B cell (primary cell): Measurements from ENCODE around the gene PINLYP. TPM values are rescaled to one million over a fixed set of nuclear protein-coding genes. Genes with fewer than 3 reads are reported as not detected.

Experiments
- ATAC-seq: fragments of 200-7000 bp; cut with Tn5 transposase; one replicate; pipeline ENCODE4 v1.10.0; 2021; ENCODE audit warnings: low read depth, mild to moderate bottlenecking, moderate number of reproducible peaks, moderate library complexity
- CTCF ChIA-PET: fragments of 350-600 bp; sonication (Branson Sonifier 250); formaldehyde crosslinking; loops from one replicate; lab custom pipeline; 2021; ENCODE audit warnings: antibody characterized with exemption, inconsistent platforms; lab: Charles Lee
- POLR2A ChIA-PET: fragments of 350-600 bp; sonication (Branson Sonifier 250); formaldehyde crosslinking; loops from one replicate; lab custom pipeline; 2021; ENCODE audit warnings: antibody characterized with exemption; lab: Charles Lee
- DNase-seq: peaks from one replicate; pipeline ENCODE4 v3.0.0; 2013
- H2AFZ ChIP-seq: 2 replicates; pipeline ENCODE4 v1.6.1; 2012; ENCODE audit warnings: mild to moderate bottlenecking, low read depth, low read length; ENCODE audit not compliant: insufficient read depth, poor library complexity, severe bottlenecking
- H3K27ac ChIP-seq, 2 donors: 1 replicate in 1 of 2; 2 replicates in 1 of 2; pipeline ENCODE4 v1.5.1; 2012 to 2013; ENCODE audit warnings: low read length in 2 of 2, mild to moderate bottlenecking in 2 of 2, moderate library complexity in 1 of 2
- H3K27me3 ChIP-seq, 4 experiments: fragments of 200-600 bp in 1 of 4; sonication (generic) in 1 of 4; replicated peaks in 1 of 4; 1 replicate in 2 of 4; 2 replicates in 2 of 4; pipeline versions ENCODE4 v1.6.1 to v1.7.0; 2013 to 2016; ENCODE audit warnings: low read length in 3 of 4, mild to moderate bottlenecking in 2 of 4, mixed read lengths in 1 of 4, moderate library complexity in 1 of 4; ENCODE audit not compliant: insufficient read depth in 4 of 4, control insufficient read depth in 3 of 4; ENCODE audit errors: control extremely low read depth in 1 of 4
- H3K36me3 ChIP-seq, 2 experiments: replicated peaks in 1 of 2; 1 replicate in 1 of 2; 2 replicates in 1 of 2; pipeline versions ENCODE4 v1.6.1 to v1.7.1; 2013; ENCODE audit warnings: low read length in 1 of 2; ENCODE audit not compliant: insufficient read depth in 2 of 2, control insufficient read depth in 1 of 2; ENCODE audit errors: control extremely low read depth in 1 of 2, extremely low read depth in 1 of 2
- H3K4me1 ChIP-seq, 2 donors: fragments of 200-600 bp in 1 of 2; sonication (generic) in 1 of 2; 1 replicate in 1 of 2; 2 replicates in 1 of 2; pipeline versions ENCODE4 v1.5.1 to v1.6.1; 2013 to 2017; ENCODE audit warnings: low read length in 2 of 2; ENCODE audit not compliant: control insufficient read depth in 2 of 2, insufficient read depth in 2 of 2
- H3K4me2 ChIP-seq: replicated peaks from 2 replicates; pipeline ENCODE3; 2012; ENCODE audit warnings: mild to moderate bottlenecking, low read depth, low read length; ENCODE audit not compliant: poor library complexity, severe bottlenecking
- H3K4me3 ChIP-seq, 5 experiments: fragments of 200-600 bp in 1 of 5; sonication (generic) in 1 of 5; 1 replicate in 3 of 5; 2 replicates in 2 of 5; pipeline versions ENCODE4 v1.5.1 to v1.7.0; 2011 to 2016; ENCODE audit warnings: low read length in 4 of 5, mild to moderate bottlenecking in 4 of 5, low read depth in 2 of 5, control low read depth in 1 of 5, moderate library complexity in 1 of 5; ENCODE audit not compliant: insufficient read depth in 1 of 5; ENCODE audit errors: control extremely low read depth in 1 of 5, extremely low read depth in 1 of 5
- H3K79me2 ChIP-seq: fragments of 200-600 bp; sonication (generic); one replicate; pipeline ENCODE4 v1.6.0; 2016; ENCODE audit warnings: low read length; ENCODE audit not compliant: control insufficient read depth, insufficient read depth
- H3K9ac ChIP-seq: fragments of 200-600 bp; sonication (generic); 2 replicates; pipeline ENCODE4 v1.6.1; 2017; ENCODE audit warnings: mild to moderate bottlenecking, low read length, moderate library complexity
- H3K9me3 ChIP-seq, 3 donors: one replicate each; pipeline versions ENCODE4 v1.6.1 to v1.7.1; 2013; ENCODE audit warnings: low read length in 2 of 3; ENCODE audit not compliant: control insufficient read depth in 2 of 3, insufficient read depth in 1 of 3; ENCODE audit errors: control extremely low read depth in 1 of 3
- H4K20me1 ChIP-seq: 2 replicates; pipeline ENCODE4 v1.6.0; 2012; ENCODE audit warnings: mild to moderate bottlenecking, low read length; ENCODE audit not compliant: insufficient read depth, control insufficient read depth, poor library complexity, severe bottlenecking
- H3K27ac Mint-ChIP-seq: one replicate; pipeline ENCODE4 v1.8.0; 2021; ENCODE audit warnings: mixed read lengths
- H3K27me3 Mint-ChIP-seq: one replicate; pipeline ENCODE4 v1.8.0; 2021; ENCODE audit warnings: mixed read lengths
- H3K4me1 Mint-ChIP-seq: one replicate; pipeline ENCODE4 v1.8.0; 2021; ENCODE audit warnings: mixed read lengths
- H3K4me3 Mint-ChIP-seq: one replicate; pipeline ENCODE4 v1.8.0; 2021; ENCODE audit warnings: mixed read lengths
- H3K9me3 Mint-ChIP-seq: one replicate; pipeline ENCODE4 v1.8.0; 2022; ENCODE audit warnings: mixed read lengths; ENCODE audit not compliant: insufficient read depth
- EZH2 ChIP-seq: IDR thresholded peaks from 2 replicates; pipeline ENCODE4 v1.6.1; 2012; ENCODE audit warnings: borderline replicate concordance, low read depth, mild to moderate bottlenecking, moderate library complexity, low read length; ENCODE audit not compliant: insufficient read depth, poor library complexity, severe bottlenecking
- WGBS: methylation state at CpG from one replicate; pipeline ENCODE4 v1.1.5; 2013; ENCODE audit warnings: missing lambda C conversion rate; ENCODE audit not compliant: insufficient coverage; 5-methylcytosine and 5-hydroxymethylcytosine counted together
- intact Hi-C: fragments of 100-400 bp; cut with micrococcal nuclease; formaldehyde crosslinking; loops from one replicate; pipeline ENCODE4 v1.10.0; 2022
- polyA plus RNA-seq: library from polyadenylated mRNA; depleted of rRNA; stranded (reverse); fragments of >200 nt; gene quantifications from 2 replicates; pipeline ENCODE4 v1.2.3, GENCODE V29; 2012
- total RNA-seq, 2 donors: library from RNA; stranded (reverse); fragments of 120-200 nt in 1 of 2; gene quantifications; 1 replicate in 1 of 2; 2 replicates in 1 of 2; pipeline versions ENCODE4 v1.2.3 to v1.2.4, GENCODE V29; 2013 to 2022
- TF ChIP-seq, protein P1 (sequence below): fragments of 200-600 bp; IDR thresholded peaks from one replicate; pipeline ENCODE4 v1.8.0; 2022; ENCODE audit warnings: antibody characterized with exemption, mild to moderate bottlenecking

PINLYP gene
- total and polyA plus RNA-seq, 2 donors (not counting 1 experiment from before 2014, with no cell fraction given) = 2.0 to 2.9 TPM

- TF ChIP-seq, protein P1, sequence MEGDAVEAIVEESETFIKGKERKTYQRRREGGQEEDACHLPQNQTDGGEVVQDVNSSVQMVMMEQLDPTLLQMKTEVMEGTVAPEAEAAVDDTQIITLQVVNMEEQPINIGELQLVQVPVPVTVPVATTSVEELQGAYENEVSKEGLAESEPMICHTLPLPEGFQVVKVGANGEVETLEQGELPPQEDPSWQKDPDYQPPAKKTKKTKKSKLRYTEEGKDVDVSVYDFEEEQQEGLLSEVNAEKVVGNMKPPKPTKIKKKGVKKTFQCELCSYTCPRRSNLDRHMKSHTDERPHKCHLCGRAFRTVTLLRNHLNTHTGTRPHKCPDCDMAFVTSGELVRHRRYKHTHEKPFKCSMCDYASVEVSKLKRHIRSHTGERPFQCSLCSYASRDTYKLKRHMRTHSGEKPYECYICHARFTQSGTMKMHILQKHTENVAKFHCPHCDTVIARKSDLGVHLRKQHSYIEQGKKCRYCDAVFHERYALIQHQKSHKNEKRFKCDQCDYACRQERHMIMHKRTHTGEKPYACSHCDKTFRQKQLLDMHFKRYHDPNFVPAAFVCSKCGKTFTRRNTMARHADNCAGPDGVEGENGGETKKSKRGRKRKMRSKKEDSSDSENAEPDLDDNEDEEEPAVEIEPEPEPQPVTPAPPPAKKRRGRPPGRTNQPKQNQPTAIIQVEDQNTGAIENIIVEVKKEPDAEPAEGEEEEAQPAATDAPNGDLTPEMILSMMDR = no peak
- no peak for TF ChIP-seq EZH2
- ChIA-PET POLR2A (no interaction called here), CTCF (no interaction called here)
- H3K36me3 ChIP-seq = no peaks in the 10 kb centered on the region
- H2AFZ ChIP-seq = no peak overlapping the region
- peaks cover 29 to 64% of the 10 kb centered on the region in 2 donors for H3K4me1 ChIP-seq
- H3K4me1 Mint-ChIP-seq = peaks cover 53% of the 10 kb centered on the region
- H3K27ac Mint-ChIP-seq = no peak overlapping the region
- H4K20me1 ChIP-seq = no peaks in the 10 kb centered on the region
- intact Hi-C loops = no loop called here
- H3K27me3 ChIP-seq = no peaks in the 10 kb centered on the region
- H3K4me2 ChIP-seq = no peak overlapping the region
- H3K9me3 Mint-ChIP-seq = no peaks in the 10 kb centered on the region
- H3K9ac ChIP-seq = no peak overlapping the region
- DNase-seq (no peak), ATAC-seq (no peak)
- H3K9me3 ChIP-seq = peaks cover 0 to 8% (median 0%) of the 10 kb centered on the region in 3 donors
- H3K4me3 Mint-ChIP-seq = no peak overlapping the region
- no peak overlapping the region for H3K4me3 ChIP-seq
- 100% methylated on average over 1 of the region's 2 CpGs for WGBS
- peaks cover 11% of the 10 kb centered on the region for H3K79me2 ChIP-seq
- H3K27ac ChIP-seq = no peak overlapping the region
- no peaks in the 10 kb centered on the region for H3K27me3 Mint-ChIP-seq
Observed at GRCh38 chr19:43582495-43582894, 6.9 kb downstream of the PINLYP start.

DNA sequence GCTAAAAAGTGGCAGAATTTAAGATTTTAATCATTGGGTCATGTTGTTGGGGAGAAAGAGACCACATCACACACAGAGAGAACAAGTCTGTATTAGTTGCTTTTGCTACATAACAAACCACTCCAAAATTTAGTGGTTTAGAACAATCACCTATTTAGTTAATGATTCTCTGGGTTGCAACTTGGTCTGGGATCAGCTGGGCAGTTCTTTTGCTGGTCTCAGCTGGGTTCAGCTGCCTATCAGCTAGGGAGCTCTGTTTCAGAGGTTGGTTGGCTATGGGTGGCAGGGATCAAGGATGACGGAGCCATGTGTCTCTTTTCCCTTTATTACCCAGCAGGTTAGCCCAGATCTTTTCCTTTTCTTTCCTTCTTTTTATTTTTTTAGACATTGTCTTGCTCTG lies 8.9 kb downstream of the PINLYP start:
- no peak overlapping the region for H2AFZ ChIP-seq
- no peak overlapping the region for H3K4me3 Mint-ChIP-seq
- H3K4me2 ChIP-seq = peak overlapping the region; percentile 42
- ChIA-PET CTCF (interaction anchor here (1.1 to 2.1 kb wide), 3 partner anchors 10 to 137 kb away, joined by 4 to 14 read pairs (median 5); no protein-coding TSS in a partner anchor), POLR2A (no interaction called here)
- H3K9me3 ChIP-seq = peaks cover 0 to 8% (median 0%) of the 10 kb centered on the region in 3 donors
- H3K27me3 Mint-ChIP-seq = no peaks in the 10 kb centered on the region
- H3K36me3 ChIP-seq = peaks cover 0 to 2% of the 10 kb centered on the region in 2 experiments
- WGBS = no CpG with 5 or more reads among the region's 1 CpG
- no peaks in the 10 kb centered on the region for H4K20me1 ChIP-seq
- H3K27ac ChIP-seq = peak overlapping the region; percentile 0 to 66
- H3K27me3 ChIP-seq = no peaks in the 10 kb centered on the region
- ATAC-seq = no peak
- H3K9ac ChIP-seq = no peak overlapping the region
- H3K4me1 ChIP-seq = peaks cover 29 to 66% of the 10 kb centered on the region in 2 donors
- no peaks in the 10 kb centered on the region for H3K9me3 Mint-ChIP-seq
- H3K79me2 ChIP-seq = peaks cover 11% of the 10 kb centered on the region
- peak overlapping the region; percentile 77 for H3K27ac Mint-ChIP-seq
- peaks cover 48% of the 10 kb centered on the region for H3K4me1 Mint-ChIP-seq
- no peak for TF ChIP-seq EZH2
- TF ChIP-seq, protein P1 = no peak
- no peak overlapping the region for H3K4me3 ChIP-seq
- intact Hi-C loops = no loop called here
- DNase-seq = no peak
